HFF-Myc (cell line): ENCODE measurements around the gene WDR33.

Experiments
- DNase-seq: peaks from one replicate; pipeline ENCODE4 v3.0.0-alpha.2; 2011; ENCODE audit warnings: low read depth; ENCODE audit errors: extremely low read depth
- H3K4me3 ChIP-seq: replicated peaks from 2 replicates; pipeline ENCODE4 v1.5.1; 2011; ENCODE audit warnings: low read depth, mild to moderate bottlenecking, control low read depth, low read length
- TF ChIP-seq, protein P1 (sequence below): IDR thresholded peaks from 2 replicates; pipeline ENCODE4 v1.5.1; 2012; ENCODE audit warnings: mild to moderate bottlenecking, low read depth, low read length, control low read depth; ENCODE audit errors: missing control alignments

WDR33 gene

DNA sequence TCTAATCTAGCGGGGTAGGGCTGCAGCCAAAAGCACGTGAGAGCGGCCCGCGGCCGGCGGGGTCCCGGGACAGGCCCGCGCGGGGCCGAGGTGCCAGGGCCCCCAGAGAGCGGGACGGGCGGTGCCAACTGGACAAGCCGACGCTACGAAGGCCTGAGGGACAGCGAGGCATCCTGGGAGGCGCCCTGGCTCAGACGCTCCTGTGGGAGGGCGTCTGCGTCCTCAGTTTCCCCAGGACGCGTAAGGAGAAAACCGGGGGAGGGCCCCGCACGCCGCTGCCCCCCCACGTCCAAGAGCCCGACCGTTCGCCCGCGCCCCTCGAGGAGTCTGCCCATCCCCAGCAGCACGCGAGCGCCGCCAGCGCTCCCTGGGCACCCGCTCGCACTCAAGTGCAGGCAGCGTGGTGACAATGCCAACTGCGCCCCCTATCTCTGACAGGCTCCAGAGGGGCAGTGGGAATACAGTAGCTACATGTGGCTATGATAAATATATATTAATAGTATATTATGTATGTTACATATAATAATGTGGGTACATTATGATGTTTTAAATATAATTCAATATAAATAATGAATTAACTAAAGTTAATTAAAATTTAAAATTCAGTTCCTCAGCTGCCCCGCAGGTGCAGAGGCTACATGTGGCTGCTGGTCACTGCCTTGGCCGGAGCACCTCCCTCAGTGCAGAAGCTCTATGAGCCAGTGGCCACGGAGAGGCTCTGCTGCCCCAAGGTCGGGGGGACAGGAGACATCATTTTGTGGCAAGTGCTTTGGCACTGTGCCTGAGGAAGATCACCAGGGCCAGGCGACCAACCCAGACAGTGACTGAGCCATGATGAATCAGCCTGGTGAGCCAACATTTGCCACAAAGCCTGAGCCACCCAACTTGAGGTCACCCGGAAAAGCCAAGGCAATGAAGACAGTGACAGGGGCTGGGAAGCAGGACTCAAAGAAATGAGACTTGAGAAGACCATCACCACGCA lies 115.2 kb downstream of the WDR33 start:
- H3K4me3 ChIP-seq: peak overlapping the region; percentile 20
- DNase-seq: no peak
- TF ChIP-seq, protein P1, sequence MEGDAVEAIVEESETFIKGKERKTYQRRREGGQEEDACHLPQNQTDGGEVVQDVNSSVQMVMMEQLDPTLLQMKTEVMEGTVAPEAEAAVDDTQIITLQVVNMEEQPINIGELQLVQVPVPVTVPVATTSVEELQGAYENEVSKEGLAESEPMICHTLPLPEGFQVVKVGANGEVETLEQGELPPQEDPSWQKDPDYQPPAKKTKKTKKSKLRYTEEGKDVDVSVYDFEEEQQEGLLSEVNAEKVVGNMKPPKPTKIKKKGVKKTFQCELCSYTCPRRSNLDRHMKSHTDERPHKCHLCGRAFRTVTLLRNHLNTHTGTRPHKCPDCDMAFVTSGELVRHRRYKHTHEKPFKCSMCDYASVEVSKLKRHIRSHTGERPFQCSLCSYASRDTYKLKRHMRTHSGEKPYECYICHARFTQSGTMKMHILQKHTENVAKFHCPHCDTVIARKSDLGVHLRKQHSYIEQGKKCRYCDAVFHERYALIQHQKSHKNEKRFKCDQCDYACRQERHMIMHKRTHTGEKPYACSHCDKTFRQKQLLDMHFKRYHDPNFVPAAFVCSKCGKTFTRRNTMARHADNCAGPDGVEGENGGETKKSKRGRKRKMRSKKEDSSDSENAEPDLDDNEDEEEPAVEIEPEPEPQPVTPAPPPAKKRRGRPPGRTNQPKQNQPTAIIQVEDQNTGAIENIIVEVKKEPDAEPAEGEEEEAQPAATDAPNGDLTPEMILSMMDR: peak; percentile 48

DNA sequence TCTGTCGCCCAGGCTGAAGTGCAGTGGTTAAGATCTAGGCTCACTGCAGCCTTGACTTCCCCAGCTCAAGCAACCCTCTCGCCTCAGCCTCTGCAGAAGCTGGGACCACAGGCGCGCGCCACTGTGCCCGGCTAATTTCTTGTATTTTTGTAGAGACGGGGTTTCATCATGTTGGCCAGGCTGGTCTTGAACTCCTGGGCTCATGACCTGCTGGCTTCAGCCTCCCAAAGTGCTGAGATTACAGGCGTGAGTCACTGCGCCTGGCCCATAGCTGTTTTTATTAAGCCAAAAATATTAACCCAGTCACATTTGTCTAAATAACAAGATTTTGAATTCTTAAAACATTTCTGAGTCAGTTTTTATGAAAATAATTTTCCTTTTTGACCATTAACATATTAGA lies 116.0 kb downstream of the WDR33 start:
- TF ChIP-seq, protein P1: no peak
- no peak overlapping the region for H3K4me3 ChIP-seq
- no peak for DNase-seq

DNA sequence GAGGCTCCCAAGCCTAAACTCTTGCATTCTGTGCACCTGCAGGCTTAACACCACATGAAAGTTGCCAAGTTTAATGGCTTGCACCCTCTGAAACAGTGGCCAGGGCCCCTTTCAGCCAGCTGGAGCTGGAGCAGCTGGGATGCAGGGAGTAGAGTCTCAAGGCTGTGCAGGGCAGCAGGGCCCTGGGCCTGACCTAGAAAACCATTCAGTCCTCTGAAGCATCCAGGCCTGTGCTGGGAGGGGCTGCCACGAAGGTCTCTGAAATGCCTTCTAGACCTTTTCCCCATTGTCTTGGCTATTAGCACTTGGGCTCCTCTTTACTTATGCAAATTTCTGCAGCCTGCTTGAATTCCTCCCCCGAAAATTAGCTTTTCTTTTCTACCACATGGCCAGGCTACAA lies 120.3 kb downstream of the WDR33 start:
- DNase-seq: no peak
- TF ChIP-seq, protein P1: no peak

DNA sequence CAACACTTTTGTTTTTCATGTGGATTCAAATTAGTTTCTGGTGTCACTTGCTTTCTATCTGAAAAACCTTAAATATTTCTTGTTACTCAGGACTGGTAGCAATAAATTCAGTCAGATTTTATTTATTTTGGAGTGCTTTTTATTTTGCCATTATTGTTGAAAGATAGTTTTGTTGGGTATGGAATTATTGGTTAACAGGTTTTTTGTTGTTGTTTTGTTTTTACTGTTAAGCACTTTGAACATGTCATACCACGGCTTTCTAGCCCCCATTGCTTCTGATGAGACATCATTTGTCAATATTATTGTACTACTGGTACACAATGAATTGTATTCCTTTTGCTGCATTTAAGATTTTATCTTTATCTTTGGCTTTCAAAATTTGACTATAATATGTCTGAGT lies 122.6 kb downstream of the WDR33 start:
- no peak overlapping the region for H3K4me3 ChIP-seq
- TF ChIP-seq, protein P1: no peak
- no peak for DNase-seq

More for the DNA sequence above, 120.3 kb downstream of the WDR33 start:
- H3K4me3 ChIP-seq: no peak overlapping the region

DNA sequence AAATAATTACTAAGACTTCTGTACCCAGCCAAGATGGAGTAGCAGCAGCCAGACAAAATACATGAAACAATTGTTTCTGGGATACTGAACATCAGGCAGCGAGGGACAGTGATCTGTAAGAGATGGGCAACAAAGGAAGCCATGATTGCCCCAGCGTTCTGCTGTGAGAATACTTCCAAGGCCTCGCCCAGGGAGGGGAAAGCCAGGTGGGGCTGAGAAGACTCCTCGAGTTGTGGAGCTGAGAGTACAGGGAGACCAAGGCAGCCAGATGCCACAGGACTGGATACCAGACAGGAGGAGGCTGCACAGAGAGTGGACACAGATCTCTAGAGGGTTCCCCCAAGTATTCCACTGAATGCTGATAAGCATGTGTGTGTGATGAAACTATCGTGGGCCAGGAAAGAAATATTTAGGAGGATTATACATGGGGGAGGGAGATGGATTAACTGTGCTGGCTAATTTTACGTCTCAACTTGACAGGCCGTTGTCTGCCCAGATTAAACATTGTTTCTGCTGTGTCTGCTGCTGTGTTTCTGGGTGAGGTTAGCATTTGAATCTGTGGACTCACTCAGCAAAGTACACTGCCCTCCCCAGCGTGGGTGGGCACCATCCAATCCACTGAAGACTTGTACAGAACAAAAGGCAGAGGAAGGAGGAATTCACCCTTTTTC lies 125.4 kb downstream of the WDR33 start:
- TF ChIP-seq, protein P1: no peak
- H3K4me3 ChIP-seq: no peak overlapping the region
- no peak for DNase-seq

DNA sequence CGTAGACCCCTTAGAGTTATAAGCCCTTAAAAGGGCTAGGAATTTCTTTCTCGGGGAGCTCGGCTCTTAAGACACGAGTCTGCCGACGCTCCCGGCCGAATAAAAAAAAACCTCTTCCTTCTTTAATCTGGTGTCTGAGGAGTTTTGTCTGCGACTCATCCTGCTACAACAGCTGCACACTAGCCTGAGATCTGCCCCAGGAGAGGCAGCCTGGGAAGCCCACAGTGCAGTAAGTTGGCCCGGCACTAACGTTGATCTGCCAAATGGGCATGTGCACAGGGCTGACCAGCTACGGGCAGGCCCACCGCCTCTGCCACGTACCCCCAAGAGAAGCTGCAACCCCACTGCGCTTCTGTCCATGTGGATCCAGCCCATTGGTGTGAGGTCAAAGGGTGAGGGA lies 127.2 kb downstream of the WDR33 start:
- TF ChIP-seq, protein P1: no peak
- DNase-seq: no peak
- H3K4me3 ChIP-seq: no peak overlapping the region
